Fibroblast of lung (primary cell): Measurements from ENCODE around the gene LCN1.

Experiments
- CTCF ChIP-seq, 2 donors: IDR thresholded peaks in 1 of 2; conservative IDR thresholded peaks in 1 of 2; 1 replicate in 1 of 2; 2 replicates in 1 of 2; pipeline ENCODE4 v1.5.1; 2011 to 2012; ENCODE audit warnings: low read length in 2 of 2, control low read depth in 1 of 2, inconsistent platforms in 1 of 2, low read depth in 1 of 2, mild to moderate bottlenecking in 1 of 2
- EZH2 ChIP-seq: IDR thresholded peaks from 2 replicates; pipeline ENCODE4 v1.5.1; 2012; ENCODE audit warnings: low read length, control low read depth, mild to moderate bottlenecking; ENCODE audit errors: missing control alignments

GRCh38 chr9:135526089-135526729 lies 5.0 kb downstream of the LCN1 start:
- no peak for TF ChIP-seq CTCF (conservative IDR thresholded peaks at IDR 0.05 in 1 of 2, IDR thresholded peaks at IDR 0.05 in 1 of 2; ENCODE audit: low read depth in 1 of 2, low read length in 2 of 2)
- TF ChIP-seq EZH2, result no peak
